Heart left ventricle (tissue), 16 donors: ENCODE data around the gene ZNF621. TPM values are rescaled to one million over a fixed set of nuclear protein-coding genes. Genes with fewer than 3 reads are reported as not detected.

ENCODE experiments used
- ATAC-seq, 4 donors: fragments of 200-7000 bp; cut with Tn5 transposase; one replicate each; pipeline ENCODE4 v1.9.1; 2020 to 2022; ENCODE audit warnings: moderate library complexity in 4 of 4, mild to moderate bottlenecking in 3 of 4, moderate number of reproducible peaks in 1 of 4
- DNase-seq, 5 donors: peaks; one replicate each; pipeline ENCODE4 v3.0.0-alpha.2; 2020
- H3K27ac ChIP-seq, 12 donors: fragments of 200-600 bp; sonication (generic) in 4 of 12; one replicate each; pipeline versions ENCODE4 v1.5.0 to v1.8.0; 2016 to 2022; ENCODE audit warnings: mild to moderate bottlenecking in 2 of 12
- H3K27me3 ChIP-seq, 9 donors: fragments of 200-600 bp; sonication (generic) in 2 of 9; one replicate each; pipeline versions ENCODE4 v1.5.1 to v1.8.0; 2016 to 2022; ENCODE audit warnings: mild to moderate bottlenecking in 3 of 9
- H3K36me3 ChIP-seq, 9 donors: fragments of 200-600 bp; sonication (generic) in 2 of 9; one replicate each; pipeline versions ENCODE4 v1.5.0 to v1.8.0; 2018 to 2022; ENCODE audit warnings: mild to moderate bottlenecking in 2 of 9
- H3K4me1 ChIP-seq, 12 donors: fragments of 200-600 bp; sonication (generic) in 4 of 12; one replicate each; pipeline versions ENCODE4 v1.5.0 to v1.8.0; 2016 to 2022; ENCODE audit warnings: mild to moderate bottlenecking in 3 of 12
- H3K4me3 ChIP-seq, 12 donors: fragments of 200-600 bp; sonication (generic) in 4 of 12; one replicate each; pipeline versions ENCODE4 v1.5.0 to v1.8.0; 2017 to 2022; ENCODE audit warnings: mild to moderate bottlenecking in 9 of 12, moderate library complexity in 4 of 12
- H3K9me3 ChIP-seq, 12 donors: fragments of 200-600 bp; sonication (generic) in 4 of 12; one replicate each; pipeline versions ENCODE4 v1.5.0 to v1.8.0; 2016 to 2022; ENCODE audit warnings: mild to moderate bottlenecking in 1 of 12
- POLR2A ChIP-seq, 2 donors: fragments of 450-650 bp; IDR thresholded peaks; one replicate each; pipeline ENCODE4 v1.6.1; 2017; ENCODE audit warnings: antibody characterized with exemption in 2 of 2, mild to moderate bottlenecking in 2 of 2, moderate library complexity in 2 of 2
- WGBS, 4 donors: extraction: QIAGEN DNeasy Blood & Tissue Kit in 2 of 4; methylation state at CpG; one replicate each; pipeline versions ENCODE4 v1.1.5 to v1.1.7; 2013 to 2018; 5-methylcytosine and 5-hydroxymethylcytosine counted together
- intact Hi-C, 10 donors: fragments of 100-400 bp; cut with DNase I; formaldehyde crosslinking; loops; one replicate each; pipeline versions ENCODE4 v1.11.1 to v1.14.2; 2022
- polyA plus RNA-seq, 2 donors: library from polyadenylated mRNA; stranded (reverse); fragments of 200-250 nt; gene quantifications; one replicate each; pipeline ENCODE4 v1.2.3, GENCODE V29; 2013
- total RNA-seq, 9 donors: library from RNA; depleted of rRNA in 2 of 9; stranded (reverse); fragments of >200 nt in 2 of 9; fragmentation: NEBNext Ultra II Directional in 3 of 9; extraction: Animal tissue kit (Norgen Biotek cat#: 25700) in 3 of 9; gene quantifications; one replicate each; pipeline versions ENCODE4 v1.1.0 to v1.2.4, GENCODE V29; 2016 to 2023
- TF ChIP-seq, protein P1 (sequence below), 12 donors: fragments of 200-600 bp; sonication (generic) in 4 of 12; IDR thresholded peaks; one replicate each; pipeline versions ENCODE4 v1.5.0 to v1.8.0; 2018 to 2022; ENCODE audit warnings: antibody characterized with exemption in 12 of 12, mild to moderate bottlenecking in 5 of 12
- donor health status: ischemic (EF 13 %, LVEDD 7.1; RV severe dilation, severe dysfunction).
- donor health status: healthy with polysubstance abuse.
- donor health status: DM: no; HTN: yes; CAD: no.
- donor health status: DM: no; HTN: no; CAD: no.
- donor health status: ischemic (EF 25% LVEDD 6.9; RV normal size, moderate dysfunction).
- donor health status: ischemic (EF 25% LVEDD 5.7; RV mildly dilated, moderate dysfunction).
- donor health status: healthy.
- donor health status: DM: yes; HTN: yes; CAD: no.
- donor health status: ischemic (EF 35%, LVEDD 5.7; RV mildly dilated, moderate dysfunction).
- donor health status: nonischemic (EF 11% LVEDD 7.7; RV severe dilation, severe dysfunction).
- donor health status: DM: yes; HTN: yes; CAD: no.
- donor health status: PGD.
- donor health status: ischemic (EF 29% LVEDD 5.4; RV normal size, mild dysfunction).
- donor health status: nonischemic (EF 23%, LVEDD 6.1; RV moderate dilation, normal function).

ZNF621 gene
- total and polyA plus RNA-seq, 11 donors: 7.4 to 14.3 (median 9.1) TPM

DNA sequence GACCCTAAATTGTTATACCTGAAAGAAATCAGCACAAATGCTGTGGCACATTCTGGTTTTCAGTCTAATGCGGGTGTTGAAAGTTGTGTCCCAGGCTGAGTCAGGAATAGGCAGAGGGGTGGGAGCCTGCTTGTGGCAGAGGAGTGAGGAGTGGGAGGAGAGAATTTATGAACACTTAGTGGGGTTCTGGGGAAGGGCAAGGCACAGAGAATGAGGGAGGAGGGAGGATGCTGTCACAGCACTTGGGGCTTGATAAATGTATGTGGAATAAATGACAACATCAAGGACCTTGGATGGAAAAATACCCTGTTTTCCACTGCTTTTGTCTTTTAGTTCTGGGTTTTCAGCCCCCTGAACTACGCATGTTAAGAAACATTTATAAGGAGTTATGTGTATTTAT lies 49.3 kb downstream of the ZNF621 start:
- intact Hi-C loops: loop anchor here in 1 of 10 donors (10.0 kb wide), 1 partner anchor 249 kb away; no protein-coding TSS in a partner anchor
- no peak for ATAC-seq
- DNase-seq: no peak
- Histone ChIP-seq H3K4me1 (no peaks in the 10 kb centered on the region), H3K27ac (no peak overlapping the region), H3K9me3 (peaks cover 0 to under 1% (median 0%) of the 10 kb centered on the region in 12 donors), H3K36me3 (no peaks in the 10 kb centered on the region), H3K27me3 (no peaks in the 10 kb centered on the region), H3K4me3 (no peak overlapping the region)
- TF ChIP-seq, protein P1, sequence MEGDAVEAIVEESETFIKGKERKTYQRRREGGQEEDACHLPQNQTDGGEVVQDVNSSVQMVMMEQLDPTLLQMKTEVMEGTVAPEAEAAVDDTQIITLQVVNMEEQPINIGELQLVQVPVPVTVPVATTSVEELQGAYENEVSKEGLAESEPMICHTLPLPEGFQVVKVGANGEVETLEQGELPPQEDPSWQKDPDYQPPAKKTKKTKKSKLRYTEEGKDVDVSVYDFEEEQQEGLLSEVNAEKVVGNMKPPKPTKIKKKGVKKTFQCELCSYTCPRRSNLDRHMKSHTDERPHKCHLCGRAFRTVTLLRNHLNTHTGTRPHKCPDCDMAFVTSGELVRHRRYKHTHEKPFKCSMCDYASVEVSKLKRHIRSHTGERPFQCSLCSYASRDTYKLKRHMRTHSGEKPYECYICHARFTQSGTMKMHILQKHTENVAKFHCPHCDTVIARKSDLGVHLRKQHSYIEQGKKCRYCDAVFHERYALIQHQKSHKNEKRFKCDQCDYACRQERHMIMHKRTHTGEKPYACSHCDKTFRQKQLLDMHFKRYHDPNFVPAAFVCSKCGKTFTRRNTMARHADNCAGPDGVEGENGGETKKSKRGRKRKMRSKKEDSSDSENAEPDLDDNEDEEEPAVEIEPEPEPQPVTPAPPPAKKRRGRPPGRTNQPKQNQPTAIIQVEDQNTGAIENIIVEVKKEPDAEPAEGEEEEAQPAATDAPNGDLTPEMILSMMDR (IDR thresholded peaks at IDR 0.05): no peak
- TF ChIP-seq POLR2A (IDR thresholded peaks at IDR 0.05): no peak
- WGBS, 4 donors: 92 to 96% (median 94%) methylated on average over 2 of the region's 2 CpGs

DNA sequence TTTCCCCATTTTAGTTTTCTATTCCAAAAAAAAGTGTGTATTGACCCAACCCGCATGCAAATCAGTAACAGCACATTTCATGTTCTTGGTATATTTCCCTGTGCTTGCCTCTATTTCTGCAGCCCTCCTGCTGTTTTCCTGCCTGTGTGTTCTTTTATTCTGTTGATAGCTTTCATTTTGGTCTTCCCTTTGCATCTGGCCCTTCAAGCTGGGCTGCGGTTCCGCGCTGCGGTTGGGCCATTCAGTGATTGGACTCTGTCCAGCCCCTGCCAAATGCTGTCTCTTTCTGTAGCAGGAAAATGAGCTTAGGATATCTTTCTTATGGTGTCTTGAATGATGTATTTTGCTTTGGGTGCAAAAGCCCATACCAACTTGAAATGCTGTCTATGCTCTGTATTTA lies 49.9 kb downstream of the ZNF621 start:
- 70 to 82% (median 74%) methylated on average over 5 of the region's 5 CpGs for WGBS, 4 donors
- H3K4me3 ChIP-seq: no peak overlapping the region
- no peaks in the 10 kb centered on the region for H3K27me3 ChIP-seq
- DNase-seq (no peak), ATAC-seq (no peak)
- TF ChIP-seq, protein P1 (IDR thresholded peaks at IDR 0.05): no peak
- no peak for TF ChIP-seq POLR2A (IDR thresholded peaks at IDR 0.05)
- no peak overlapping the region for H3K27ac ChIP-seq
- no peaks in the 10 kb centered on the region for H3K4me1 ChIP-seq
- H3K9me3 ChIP-seq: no peaks in the 10 kb centered on the region
- no peaks in the 10 kb centered on the region for H3K36me3 ChIP-seq
- intact Hi-C loops: loop anchor here in 1 of 10 donors (10.0 kb wide), 1 partner anchor 250 kb away; no protein-coding TSS in a partner anchor

DNA sequence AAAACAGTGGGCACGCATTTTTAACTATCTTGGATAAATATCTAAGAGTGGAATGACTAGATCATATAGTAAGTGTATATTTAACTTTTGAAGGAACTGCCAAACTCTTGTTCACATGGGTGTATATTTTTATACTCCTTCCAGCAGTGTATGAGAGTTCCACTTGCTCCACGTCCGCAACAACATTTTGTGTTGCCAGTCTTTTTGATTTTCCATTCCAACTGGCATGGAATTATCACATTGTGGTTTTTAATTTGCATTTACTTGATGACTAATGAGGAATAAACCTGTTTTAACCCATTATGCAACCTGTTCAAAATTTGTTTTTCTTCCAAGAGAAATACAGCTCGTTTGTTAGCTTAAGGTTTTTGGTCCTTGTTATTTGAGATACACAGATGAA lies 51.6 kb downstream of the ZNF621 start:
- no peak for TF ChIP-seq POLR2A (IDR thresholded peaks at IDR 0.05)
- TF ChIP-seq, protein P1 (IDR thresholded peaks at IDR 0.05): no peak
- no peaks in the 10 kb centered on the region for H3K36me3 ChIP-seq
- WGBS, 4 donors: 70 to 87% (median 80%) methylated on average over 4 of the region's 4 CpGs
- DNase-seq (no peak), ATAC-seq (no peak)
- no peak overlapping the region for H3K27ac ChIP-seq
- H3K4me1 ChIP-seq: no peaks in the 10 kb centered on the region
- intact Hi-C loops: loop anchor here in 1 of 10 donors (10.0 kb wide), 1 partner anchor 252 kb away; no protein-coding TSS in a partner anchor
- no peak overlapping the region for H3K4me3 ChIP-seq
- H3K27me3 ChIP-seq: no peaks in the 10 kb centered on the region
- no peaks in the 10 kb centered on the region for H3K9me3 ChIP-seq

DNA sequence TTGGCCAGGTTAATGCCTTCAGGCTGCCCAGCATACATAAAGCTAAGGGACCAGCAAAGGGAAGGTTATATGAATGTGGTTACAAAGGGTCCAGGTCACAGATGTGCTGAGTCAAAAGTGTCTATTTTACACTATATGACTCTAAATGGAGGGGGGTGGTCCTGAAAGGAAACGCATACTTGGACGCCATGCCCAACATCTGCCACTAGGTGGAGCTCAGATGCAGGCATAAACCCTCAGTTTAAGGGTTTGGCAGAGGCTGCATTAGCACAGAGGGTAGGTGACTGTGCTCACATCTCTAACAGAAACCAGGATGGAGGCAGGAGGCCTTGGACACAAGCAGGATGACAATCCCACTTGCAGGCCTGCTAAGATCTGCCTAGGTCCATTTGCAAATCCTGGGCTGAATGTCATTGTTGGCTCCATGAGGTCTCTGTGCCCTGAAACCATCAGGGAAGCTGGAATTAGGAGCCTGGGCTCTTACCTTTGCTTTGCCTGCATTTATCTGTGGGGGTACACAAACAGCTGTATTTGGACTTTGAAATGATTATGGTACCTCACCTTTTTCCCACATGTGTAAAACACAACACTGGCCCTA lies 55.8 kb downstream of the ZNF621 start:
- H3K4me3 ChIP-seq: no peak overlapping the region
- TF ChIP-seq, protein P1 (IDR thresholded peaks at IDR 0.05): peak; percentile 89 to 98 (median 94)
- no peak for TF ChIP-seq POLR2A (IDR thresholded peaks at IDR 0.05)
- no peaks in the 10 kb centered on the region for H3K27me3 ChIP-seq
- DNase-seq: peak; percentile 55 to 66 (median 61)
- H3K9me3 ChIP-seq: no peaks in the 10 kb centered on the region
- H3K36me3 ChIP-seq: no peaks in the 10 kb centered on the region
- 0% methylated on average over 2 of the region's 2 CpGs for WGBS, 4 donors
- peak in 3 of 4 donors; percentile 56 to 70 (median 68) for ATAC-seq
- H3K4me1 ChIP-seq: peaks cover 0 to 22% (median 10%) of the 10 kb centered on the region in 12 donors
- H3K27ac ChIP-seq: no peak overlapping the region
- intact Hi-C loops: loop anchor here (1.0 to 10.0 kb wide), 17 partner anchors 134 to 1301 kb away; partner anchors contain the start of gene CTNNB1 (in 3 of the 10)
